Activated CD4-positive, alpha-beta T cell treated with anti-CD3 and anti-CD28 coated beads for 24 hours (primary cell): ENCODE measurements around the gene INPP5A.

Experiments
- DNase-seq, 2 donors: peaks; one replicate each; pipeline ENCODE4 v3.0.0-alpha.2; 2020; ENCODE audit warnings: low read depth in 2 of 2

The INPP5A gene

GRCh38 chr10:132627666-132628531 lies 90.3 kb downstream of the INPP5A start:
- DNase-seq: no peak

GRCh38 chr10:132628966-132629900 lies 91.6 kb downstream of the INPP5A start:
- no peak for DNase-seq

GRCh38 chr10:132630156-132630555 lies 92.6 kb downstream of the INPP5A start:
- DNase-seq: no peak

- DNase-seq: no peak
Measured at GRCh38 chr10:132630666-132631337, 93.2 kb downstream of the INPP5A start.

- DNase-seq: no peak
Measured at GRCh38 chr10:132631338-132631735, 93.8 kb downstream of the INPP5A start.

- DNase-seq: no peak
Measured at GRCh38 chr10:132632091-132632561, 94.5 kb downstream of the INPP5A start.

- DNase-seq: no peak
Measured at GRCh38 chr10:132632851-132633684, 95.5 kb downstream of the INPP5A start.

- DNase-seq: no peak
Measured at GRCh38 chr10:132634241-132634946, 96.8 kb downstream of the INPP5A start.

- DNase-seq: no peak
Measured at GRCh38 chr10:132634947-132635271, 97.3 kb downstream of the INPP5A start.

GRCh38 chr10:132636358-132636757 lies 98.8 kb downstream of the INPP5A start:
- no peak for DNase-seq

GRCh38 chr10:132637477-132638129 lies 100.0 kb downstream of the INPP5A start:
- DNase-seq: no peak

GRCh38 chr10:132638130-132638515 lies 100.5 kb downstream of the INPP5A start:
- no peak for DNase-seq

GRCh38 chr10:132639470-132639869 lies 101.9 kb downstream of the INPP5A start:
- no peak for DNase-seq

- DNase-seq: no peak
Measured at GRCh38 chr10:132640326-132641125, 102.9 kb downstream of the INPP5A start.

GRCh38 chr10:132641401-132641800 lies 103.8 kb downstream of the INPP5A start:
- no peak for DNase-seq

- no peak for DNase-seq
Measured at GRCh38 chr10:132641966-132642731, 104.6 kb downstream of the INPP5A start.

GRCh38 chr10:132642732-132643008 lies 105.1 kb downstream of the INPP5A start:
- DNase-seq: no peak

GRCh38 chr10:132643709-132644526 lies 106.3 kb downstream of the INPP5A start:
- DNase-seq: no peak
